Stomach (tissue), 4 donors: ENCODE data around the gene CLEC2D.

Experiments used
- EP300 ChIP-seq: sonication (generic); formaldehyde crosslinking; IDR thresholded peaks from one replicate; pipeline ENCODE4 v1.6.1; 2017; ENCODE audit warnings: antibody characterized with exemption
- POLR2A ChIP-seq, 4 donors: fragments of 450-650 bp; IDR thresholded peaks; one replicate each; pipeline ENCODE4 v1.6.1; 2016; ENCODE audit warnings: antibody characterized with exemption in 4 of 4, control low read depth in 2 of 4, mild to moderate bottlenecking in 1 of 4, moderate library complexity in 1 of 4
- TF ChIP-seq, protein P1 (sequence below), 7 experiments: fragments of 450-650 bp in 4 of 7; fragments of 200-600 bp in 3 of 7; sonication (generic) in 3 of 7; IDR thresholded peaks; one replicate each; pipeline ENCODE4 v1.5.1; 2016 to 2019; ENCODE audit warnings: antibody characterized with exemption in 7 of 7, control low read depth in 2 of 7, mild to moderate bottlenecking in 1 of 7

DNA sequence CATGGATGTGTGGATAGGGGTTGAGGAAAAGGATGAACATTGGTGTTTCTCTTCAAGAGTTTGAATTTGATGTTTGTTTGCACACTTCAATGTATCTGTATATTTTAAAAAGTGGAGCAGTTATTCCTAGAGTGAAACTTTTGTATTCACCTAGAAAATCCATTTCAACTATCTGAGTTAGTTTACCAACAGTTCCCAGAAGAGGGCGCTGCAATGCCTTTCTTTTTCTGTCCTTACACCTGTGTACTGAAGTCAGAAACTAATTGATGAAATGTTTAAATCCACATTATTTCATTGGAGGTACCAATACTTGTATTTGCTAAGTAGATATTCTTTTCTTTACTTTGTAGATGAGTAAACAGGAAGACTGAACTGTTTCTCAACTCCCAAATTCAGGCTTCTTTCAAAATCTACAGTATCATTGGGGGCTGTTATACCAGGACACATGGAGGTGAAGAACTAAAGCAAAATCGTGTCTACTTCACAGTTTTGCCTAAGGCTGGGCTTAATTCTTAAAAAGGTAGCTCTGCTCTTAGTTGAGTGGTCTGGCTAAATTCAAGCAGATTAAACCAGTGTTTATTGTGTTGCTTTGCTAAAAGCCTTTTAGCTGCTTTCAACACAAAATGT lies 35.2 kb upstream of the CLEC2D start:
- TF ChIP-seq, protein P1, sequence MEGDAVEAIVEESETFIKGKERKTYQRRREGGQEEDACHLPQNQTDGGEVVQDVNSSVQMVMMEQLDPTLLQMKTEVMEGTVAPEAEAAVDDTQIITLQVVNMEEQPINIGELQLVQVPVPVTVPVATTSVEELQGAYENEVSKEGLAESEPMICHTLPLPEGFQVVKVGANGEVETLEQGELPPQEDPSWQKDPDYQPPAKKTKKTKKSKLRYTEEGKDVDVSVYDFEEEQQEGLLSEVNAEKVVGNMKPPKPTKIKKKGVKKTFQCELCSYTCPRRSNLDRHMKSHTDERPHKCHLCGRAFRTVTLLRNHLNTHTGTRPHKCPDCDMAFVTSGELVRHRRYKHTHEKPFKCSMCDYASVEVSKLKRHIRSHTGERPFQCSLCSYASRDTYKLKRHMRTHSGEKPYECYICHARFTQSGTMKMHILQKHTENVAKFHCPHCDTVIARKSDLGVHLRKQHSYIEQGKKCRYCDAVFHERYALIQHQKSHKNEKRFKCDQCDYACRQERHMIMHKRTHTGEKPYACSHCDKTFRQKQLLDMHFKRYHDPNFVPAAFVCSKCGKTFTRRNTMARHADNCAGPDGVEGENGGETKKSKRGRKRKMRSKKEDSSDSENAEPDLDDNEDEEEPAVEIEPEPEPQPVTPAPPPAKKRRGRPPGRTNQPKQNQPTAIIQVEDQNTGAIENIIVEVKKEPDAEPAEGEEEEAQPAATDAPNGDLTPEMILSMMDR (IDR thresholded peaks at IDR 0.05), result peak in 5 of 7 experiments; percentile 4 to 66 (median 59)
- TF ChIP-seq POLR2A (IDR thresholded peaks at IDR 0.05) (no peak), EP300 (no peak)
